Transverse colon (tissue), 4 donors: ENCODE measurements around the gene CRISPLD2.

ENCODE experiments used
- CTCF ChIP-seq, 5 experiments: fragments of 200-600 bp in 3 of 5; fragments of 450-650 bp in 2 of 5; sonication (generic) in 3 of 5; IDR thresholded peaks; 1 replicate in 2 of 5; 2 replicates in 3 of 5; pipeline ENCODE4 v1.5.1; 2016 to 2017; ENCODE audit warnings: antibody characterized with exemption in 5 of 5, inconsistent platforms in 3 of 5, mild to moderate bottlenecking in 2 of 5, moderate library complexity in 1 of 5
- POLR2A ChIP-seq: fragments of 450-650 bp; IDR thresholded peaks from one replicate; pipeline ENCODE4 v1.6.1; 2016; ENCODE audit warnings: antibody characterized with exemption, mild to moderate bottlenecking, moderate library complexity
- POLR2AphosphoS5 ChIP-seq, 3 donors: sonication (generic); formaldehyde crosslinking; IDR thresholded peaks; one replicate each; pipeline ENCODE4 v1.6.1; 2016; ENCODE audit warnings: antibody characterized with exemption in 3 of 3

GRCh38 chr16:84818133-84818532, 1.7 kb upstream of the CRISPLD2 start:
- TF ChIP-seq POLR2A (no peak), CTCF (IDR thresholded peaks at IDR 0.05) (no peak), POLR2AphosphoS5 (IDR thresholded peaks at IDR 0.05) (no peak)
